GM12865 (cell line): ENCODE data around the gene SPRN.
"Not testable (repeated sequence)": the region's sequence is repeated elsewhere in the genome, so short reads cannot be mapped to it uniquely, and the experiment has no call there.

Experiments used
- DNase-seq: peaks from one replicate; pipeline ENCODE4 v3.0.0; 2010; ENCODE audit warnings: low read depth
- H3K4me3 ChIP-seq: 2 replicates; pipeline ENCODE4 v1.5.1; 2011; ENCODE audit warnings: mild to moderate bottlenecking, low read depth, low read length, control low read depth
- CTCF ChIP-seq: IDR thresholded peaks from 2 replicates; pipeline ENCODE4 v1.5.1; 2011; ENCODE audit warnings: low read length, control low read depth, low read depth, inconsistent platforms; ENCODE audit not compliant: insufficient read depth; ENCODE audit errors: missing control alignments

Gene SPRN

GRCh38 chr10:133442191-133442966 lies 18.0 kb upstream of the SPRN start:
- TF ChIP-seq CTCF: no peak
- H3K4me3 ChIP-seq: no peak overlapping the region
- DNase-seq: no peak

GRCh38 chr10:133441780-133442179 lies 17.4 kb upstream of the SPRN start:
- H3K4me3 ChIP-seq: no peak overlapping the region
- TF ChIP-seq CTCF: no peak
- no peak for DNase-seq

GRCh38 chr10:133441356-133441755 lies 16.9 kb upstream of the SPRN start:
- not testable (repeated sequence) for H3K4me3 ChIP-seq, DNase-seq

GRCh38 chr10:133440633-133441285 lies 16.3 kb upstream of the SPRN start:
- no peak for TF ChIP-seq CTCF
- H3K4me3 ChIP-seq: no peak overlapping the region
- no peak for DNase-seq

- H3K4me3 ChIP-seq: no peak overlapping the region
- no peak for TF ChIP-seq CTCF
- DNase-seq: no peak
Observed at GRCh38 chr10:133439517-133440461, 15.4 kb upstream of the SPRN start.

- DNase-seq: peak; percentile 55
- no peak overlapping the region for H3K4me3 ChIP-seq
- TF ChIP-seq CTCF: peak; percentile 50
Observed at GRCh38 chr10:133438711-133439273, 14.4 kb upstream of the SPRN start.

- not testable (repeated sequence) for H3K4me3 ChIP-seq
Observed at GRCh38 chr10:133432789-133433188, 8.4 kb upstream of the SPRN start.

GRCh38 chr10:133431888-133432613 lies 7.6 kb upstream of the SPRN start:
- not testable (repeated sequence) for DNase-seq, H3K4me3 ChIP-seq

More at GRCh38 chr10:133432789-133433188, 8.4 kb upstream of the SPRN start:
- DNase-seq: not testable (repeated sequence)

GRCh38 chr10:133429571-133429970 lies 5.1 kb upstream of the SPRN start:
- H3K4me3 ChIP-seq, DNase-seq: not testable (repeated sequence)

GRCh38 chr10:133424102-133424501 lies 323 bp downstream of the SPRN start:
- not testable (repeated sequence) for H3K4me3 ChIP-seq

More at GRCh38 chr10:133424102-133424501, 323 bp downstream of the SPRN start:
- not testable (repeated sequence) for DNase-seq
